ENCODE data around the gene TSHZ3.

The TSHZ3 gene

GRCh38 chr19:31275068-31275334 lies 74.2 kb downstream of the TSHZ3 start:
- DNase-seq (ENCODE audit: low read depth): no peak
- TF ChIP-seq, protein P1, sequence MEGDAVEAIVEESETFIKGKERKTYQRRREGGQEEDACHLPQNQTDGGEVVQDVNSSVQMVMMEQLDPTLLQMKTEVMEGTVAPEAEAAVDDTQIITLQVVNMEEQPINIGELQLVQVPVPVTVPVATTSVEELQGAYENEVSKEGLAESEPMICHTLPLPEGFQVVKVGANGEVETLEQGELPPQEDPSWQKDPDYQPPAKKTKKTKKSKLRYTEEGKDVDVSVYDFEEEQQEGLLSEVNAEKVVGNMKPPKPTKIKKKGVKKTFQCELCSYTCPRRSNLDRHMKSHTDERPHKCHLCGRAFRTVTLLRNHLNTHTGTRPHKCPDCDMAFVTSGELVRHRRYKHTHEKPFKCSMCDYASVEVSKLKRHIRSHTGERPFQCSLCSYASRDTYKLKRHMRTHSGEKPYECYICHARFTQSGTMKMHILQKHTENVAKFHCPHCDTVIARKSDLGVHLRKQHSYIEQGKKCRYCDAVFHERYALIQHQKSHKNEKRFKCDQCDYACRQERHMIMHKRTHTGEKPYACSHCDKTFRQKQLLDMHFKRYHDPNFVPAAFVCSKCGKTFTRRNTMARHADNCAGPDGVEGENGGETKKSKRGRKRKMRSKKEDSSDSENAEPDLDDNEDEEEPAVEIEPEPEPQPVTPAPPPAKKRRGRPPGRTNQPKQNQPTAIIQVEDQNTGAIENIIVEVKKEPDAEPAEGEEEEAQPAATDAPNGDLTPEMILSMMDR (IDR thresholded peaks at IDR 0.05; ENCODE audit: insufficient read depth, low read depth, low read length, missing control alignments): no peak
- H3K4me3 ChIP-seq (ENCODE audit: low read depth, low read length): no peak overlapping the region

DNA sequence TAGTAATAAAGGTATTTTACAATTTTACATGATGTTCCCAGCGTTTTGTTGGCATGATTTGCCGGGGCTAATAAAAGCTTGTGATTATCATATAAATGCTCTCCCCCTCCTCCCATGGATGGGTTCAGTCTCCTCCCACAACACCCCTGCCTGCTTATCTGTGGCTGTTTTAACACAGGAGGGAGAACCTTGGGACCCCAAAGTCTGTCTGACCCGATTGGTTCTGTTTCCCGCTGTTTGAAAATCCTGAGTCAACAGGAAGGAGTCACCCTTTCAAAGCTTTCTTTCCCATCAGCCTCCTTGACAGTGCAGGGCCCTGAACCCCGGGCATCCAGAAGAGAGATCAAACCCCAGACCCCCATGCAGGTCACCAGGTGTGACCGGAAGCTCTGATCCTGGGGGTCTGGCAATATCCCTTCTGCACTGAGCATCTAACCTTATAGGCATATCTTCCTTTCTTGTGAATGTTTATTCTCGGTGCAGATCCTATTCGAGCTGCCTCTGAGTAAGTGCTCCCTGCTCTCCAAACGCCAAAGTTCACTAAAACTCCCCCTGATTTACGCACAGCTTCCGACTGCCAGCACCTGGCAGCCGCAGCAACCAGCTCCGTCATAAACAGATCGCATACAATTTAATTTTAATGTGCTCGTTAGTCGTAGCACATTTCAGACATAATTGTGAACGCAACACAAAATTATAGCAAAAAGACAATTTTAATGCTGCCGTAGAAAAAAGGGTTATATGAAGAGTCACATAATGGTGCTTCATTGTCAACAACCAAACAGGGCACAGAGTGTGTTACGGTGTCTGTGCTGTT lies 74.8 kb downstream of the TSHZ3 start:
- TF ChIP-seq, protein P1 (IDR thresholded peaks at IDR 0.05; ENCODE audit: insufficient read depth, low read depth, low read length, missing control alignments): no peak
- no peak overlapping the region for H3K4me3 ChIP-seq (ENCODE audit: low read depth, low read length)
- no peak for DNase-seq (ENCODE audit: low read depth)

- DNase-seq (ENCODE audit: low read depth): no peak
- TF ChIP-seq, protein P1 (IDR thresholded peaks at IDR 0.05; ENCODE audit: insufficient read depth, low read depth, low read length, missing control alignments): no peak
These were observed 76.6 kb downstream of the TSHZ3 start for GRCh38 chr19:31272583-31273106.

GRCh38 chr19:31271306-31271911 lies 77.8 kb downstream of the TSHZ3 start:
- H3K4me3 ChIP-seq (ENCODE audit: low read depth, low read length): no peak overlapping the region
- DNase-seq (ENCODE audit: low read depth): no peak
- TF ChIP-seq, protein P1 (IDR thresholded peaks at IDR 0.05; ENCODE audit: insufficient read depth, low read depth, low read length, missing control alignments): no peak

More at GRCh38 chr19:31272583-31273106, 76.6 kb downstream of the TSHZ3 start:
- no peak overlapping the region for H3K4me3 ChIP-seq (ENCODE audit: low read depth, low read length)

DNA sequence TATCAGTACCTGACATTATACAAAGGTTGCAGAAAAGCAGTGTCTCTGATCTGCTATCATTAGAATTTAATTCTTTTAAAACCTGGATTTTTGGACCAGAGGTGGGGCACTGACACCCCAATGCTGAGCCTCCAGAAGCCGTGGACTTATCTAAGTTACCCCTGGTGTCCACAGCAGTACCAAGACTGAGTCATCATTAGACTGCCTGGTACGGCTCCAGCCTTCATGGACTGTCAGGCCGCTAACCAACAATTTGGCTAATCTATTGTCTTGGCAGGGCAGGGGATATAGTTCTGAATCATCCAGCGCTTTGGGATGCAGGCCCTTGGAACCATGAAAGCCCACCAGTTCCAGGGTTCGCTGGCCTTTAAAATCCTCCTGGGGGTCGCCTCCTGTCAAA lies 78.3 kb downstream of the TSHZ3 start:
- H3K4me3 ChIP-seq (ENCODE audit: low read depth, low read length): no peak overlapping the region
- DNase-seq (ENCODE audit: low read depth): no peak
- TF ChIP-seq, protein P1 (IDR thresholded peaks at IDR 0.05; ENCODE audit: insufficient read depth, low read depth, low read length, missing control alignments): no peak

DNA sequence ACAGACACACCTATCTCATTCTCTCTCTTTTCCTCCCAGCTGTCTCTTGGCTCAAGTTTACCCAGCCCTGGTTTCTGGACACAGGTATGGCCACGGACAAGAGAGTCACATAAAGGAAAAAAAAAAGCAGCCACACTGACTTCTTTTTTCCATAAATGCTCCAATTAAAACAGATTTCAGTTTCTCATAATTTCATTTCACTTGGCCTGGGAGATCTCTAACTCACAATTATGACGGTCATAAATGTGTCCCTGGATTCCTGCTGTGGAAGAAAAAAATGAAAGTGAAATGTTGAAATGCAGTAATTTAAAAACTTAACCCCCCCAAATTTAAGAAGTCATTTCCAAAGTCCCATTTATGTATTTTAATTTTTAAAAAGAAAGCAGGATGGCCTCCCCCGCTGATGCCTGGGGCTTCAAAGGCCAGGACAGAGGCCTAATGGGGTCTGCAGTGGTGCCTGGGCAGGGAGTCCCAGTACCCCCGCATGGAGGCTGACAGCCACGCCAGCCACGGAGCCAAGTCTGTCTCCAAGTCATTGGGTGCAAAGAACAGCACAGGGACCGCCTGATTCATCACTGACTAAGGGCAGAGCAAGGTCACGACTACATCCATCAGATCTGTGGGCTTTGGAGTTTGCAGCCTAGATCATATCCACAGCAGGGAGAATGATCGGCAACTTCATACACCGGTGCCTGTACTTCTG lies 79.7 kb downstream of the TSHZ3 start:
- TF ChIP-seq, protein P1 (IDR thresholded peaks at IDR 0.05; ENCODE audit: insufficient read depth, low read depth, low read length, missing control alignments): no peak
- DNase-seq (ENCODE audit: low read depth): no peak
- H3K4me3 ChIP-seq (ENCODE audit: low read depth, low read length): no peak overlapping the region

Data from GM12865 (cell line).